ENCODE data around the gene HIRIP3. TPM values are rescaled to one million over a fixed set of nuclear protein-coding genes. Genes with fewer than 3 reads are reported as not detected.

The HIRIP3 gene
- total and polyA plus RNA-seq, 2 of the 8 experiments (the other 6 are each of a cell fraction or from before 2014, with no cell fraction given) = 11.9 to 18.5 TPM

GRCh38 chr16:30005341-30006094 is 10.1 kb upstream of the HIRIP3 start (continued):
- TF ChIP-seq CHD7 (IDR thresholded peaks at IDR 0.05; ENCODE audit: insufficient replicate concordance, low read length) (no peak), MAFK (IDR thresholded peaks at IDR 0.05; ENCODE audit: low read depth, low read length) (no peak), BRCA1 (IDR thresholded peaks at IDR 0.05; ENCODE audit: low read depth, low read length) (no peak), GTF2F1 (IDR thresholded peaks at IDR 0.05; ENCODE audit: borderline replicate concordance, low read depth, low read length) (no peak), CTBP2 (IDR thresholded peaks at IDR 0.05; ENCODE audit: borderline replicate concordance, insufficient read depth, insufficient read length, low read length) (no peak), CHD2 (IDR thresholded peaks at IDR 0.05; ENCODE audit: low read length) (no peak)
- TF ChIP-seq, protein P1, sequence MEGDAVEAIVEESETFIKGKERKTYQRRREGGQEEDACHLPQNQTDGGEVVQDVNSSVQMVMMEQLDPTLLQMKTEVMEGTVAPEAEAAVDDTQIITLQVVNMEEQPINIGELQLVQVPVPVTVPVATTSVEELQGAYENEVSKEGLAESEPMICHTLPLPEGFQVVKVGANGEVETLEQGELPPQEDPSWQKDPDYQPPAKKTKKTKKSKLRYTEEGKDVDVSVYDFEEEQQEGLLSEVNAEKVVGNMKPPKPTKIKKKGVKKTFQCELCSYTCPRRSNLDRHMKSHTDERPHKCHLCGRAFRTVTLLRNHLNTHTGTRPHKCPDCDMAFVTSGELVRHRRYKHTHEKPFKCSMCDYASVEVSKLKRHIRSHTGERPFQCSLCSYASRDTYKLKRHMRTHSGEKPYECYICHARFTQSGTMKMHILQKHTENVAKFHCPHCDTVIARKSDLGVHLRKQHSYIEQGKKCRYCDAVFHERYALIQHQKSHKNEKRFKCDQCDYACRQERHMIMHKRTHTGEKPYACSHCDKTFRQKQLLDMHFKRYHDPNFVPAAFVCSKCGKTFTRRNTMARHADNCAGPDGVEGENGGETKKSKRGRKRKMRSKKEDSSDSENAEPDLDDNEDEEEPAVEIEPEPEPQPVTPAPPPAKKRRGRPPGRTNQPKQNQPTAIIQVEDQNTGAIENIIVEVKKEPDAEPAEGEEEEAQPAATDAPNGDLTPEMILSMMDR (IDR thresholded peaks at IDR 0.05; ENCODE audit: control extremely low read depth in 1 of 3, insufficient read depth in 1 of 3, low read depth in 1 of 3, low read length in 3 of 3) = peak in 2 of 3 experiments; percentile 60 to 71; a peak in 3 of 4 replicates
